Measurements from ENCODE around the gene CDKL4. TPM values are rescaled to one million over a fixed set of nuclear protein-coding genes. Genes with fewer than 3 reads are reported as not detected.

The CDKL4 gene
- total RNA-seq = 0.71 TPM in 1 of 2 replicates, not detected in the other

GRCh38 chr2:39243469-39244123, at the start of gene CDKL4:
CDKL4 (minus strand) TSS chr2:39243970.

Other genes with a start within 250 kb of the CDKL4 start
- 12.4 and 15.3 TPM in 2 replicates for gene SOS1, start 122.9 kb downstream of the CDKL4 start, total RNA-seq
- 23.6 and 38.3 TPM in 2 replicates for gene MAP4K3, start 193.3 kb upstream of the CDKL4 start, total RNA-seq